Measurements from ENCODE around the gene ETS1. TPM values are rescaled to one million over a fixed set of nuclear protein-coding genes. Genes with fewer than 3 reads are reported as not detected.

Gene ETS1
- total RNA-seq, 2 experiments from 2014 or later = 568 to 580 TPM

DNA sequence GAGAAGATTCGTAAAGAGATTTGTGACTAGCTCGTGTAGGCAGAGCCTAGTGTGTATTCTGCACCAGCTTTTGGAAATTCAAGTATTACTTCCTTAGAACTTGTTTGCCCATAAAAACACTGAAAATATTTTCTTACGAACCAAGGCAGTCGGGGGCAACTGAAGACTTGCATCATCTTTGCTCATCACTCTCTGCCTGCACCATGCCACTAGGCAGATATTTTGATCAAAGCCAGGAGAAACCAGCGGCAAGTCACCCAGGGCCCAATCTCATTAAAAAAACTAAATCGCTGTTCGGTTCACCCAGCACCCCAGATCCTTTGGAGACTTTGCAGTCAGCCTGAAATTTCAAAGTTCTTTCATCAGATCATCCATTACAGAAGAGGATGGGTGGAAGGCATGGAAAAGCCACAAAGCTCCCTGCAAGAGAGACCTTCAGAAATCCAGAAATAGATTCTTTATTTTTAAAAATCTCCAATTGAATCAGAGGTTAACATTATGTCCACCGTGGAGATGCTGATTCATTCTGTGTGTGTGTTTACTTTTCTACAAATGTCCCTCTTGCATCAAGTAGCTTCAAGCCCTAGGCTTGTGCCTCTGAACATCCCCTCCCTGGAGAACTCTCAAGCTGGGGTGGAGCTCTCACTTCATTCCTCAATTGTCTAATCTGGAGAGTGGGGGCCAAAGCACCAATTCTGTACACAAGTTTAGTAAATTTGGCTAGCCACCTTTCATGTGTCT, 78.4 kb downstream of the ETS1 start:
- POLR2A ChIA-PET = interaction anchor here (0.5 to 34.4 kb wide), 14 partner anchors 9 to 218 kb away, joined by 3 to 716 read pairs (median 14); no protein-coding TSS in a partner anchor
- H3K4me3 Mint-ChIP-seq = peak overlapping the region; percentile 98
- no peaks in the 10 kb centered on the region for H3K27me3 Mint-ChIP-seq
- ATAC-seq (ENCODE audit: low read depth) = no peak
- peaks cover 65% of the 10 kb centered on the region for H3K36me3 Mint-ChIP-seq
- H3K27ac Mint-ChIP-seq = peak overlapping the region; percentile 89
- peaks cover 87% of the 10 kb centered on the region for H3K4me1 Mint-ChIP-seq
- DNase-seq = no peak
- no peaks in the 10 kb centered on the region for H3K9me3 Mint-ChIP-seq

DNA sequence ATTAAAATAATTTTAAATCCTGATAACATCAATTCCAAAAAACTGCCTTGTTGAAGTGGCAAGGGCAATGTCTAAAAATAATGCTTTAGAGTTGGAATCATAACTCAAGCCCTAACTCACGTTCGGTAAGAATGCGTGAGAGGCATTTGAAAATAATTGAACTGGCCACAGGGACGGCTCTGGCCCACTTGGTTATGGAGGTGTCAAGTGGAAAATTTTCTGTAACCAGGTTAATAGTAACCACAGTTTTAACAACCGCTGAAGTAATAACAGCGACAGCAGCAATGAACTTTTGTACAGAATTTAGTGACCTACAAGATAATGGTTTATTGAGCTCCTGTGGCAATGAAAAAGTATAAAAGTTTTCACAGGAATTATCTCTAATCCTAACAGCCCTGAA, 79.4 kb downstream of the ETS1 start:
- Mint-ChIP-seq H3K36me3 (peaks cover 61% of the 10 kb centered on the region), H3K27me3 (no peaks in the 10 kb centered on the region), H3K4me1 (peaks cover 86% of the 10 kb centered on the region), H3K27ac (peak overlapping the region; percentile 89), H3K4me3 (peak overlapping the region; percentile 98), H3K9me3 (no peaks in the 10 kb centered on the region)
- DNase-seq (no peak), ATAC-seq (ENCODE audit: low read depth) (no peak)
- POLR2A ChIA-PET = interaction anchor here (0.5 to 34.4 kb wide), 10 partner anchors 8 to 217 kb away, joined by 3 to 716 read pairs (median 18); no protein-coding TSS in a partner anchor

DNA sequence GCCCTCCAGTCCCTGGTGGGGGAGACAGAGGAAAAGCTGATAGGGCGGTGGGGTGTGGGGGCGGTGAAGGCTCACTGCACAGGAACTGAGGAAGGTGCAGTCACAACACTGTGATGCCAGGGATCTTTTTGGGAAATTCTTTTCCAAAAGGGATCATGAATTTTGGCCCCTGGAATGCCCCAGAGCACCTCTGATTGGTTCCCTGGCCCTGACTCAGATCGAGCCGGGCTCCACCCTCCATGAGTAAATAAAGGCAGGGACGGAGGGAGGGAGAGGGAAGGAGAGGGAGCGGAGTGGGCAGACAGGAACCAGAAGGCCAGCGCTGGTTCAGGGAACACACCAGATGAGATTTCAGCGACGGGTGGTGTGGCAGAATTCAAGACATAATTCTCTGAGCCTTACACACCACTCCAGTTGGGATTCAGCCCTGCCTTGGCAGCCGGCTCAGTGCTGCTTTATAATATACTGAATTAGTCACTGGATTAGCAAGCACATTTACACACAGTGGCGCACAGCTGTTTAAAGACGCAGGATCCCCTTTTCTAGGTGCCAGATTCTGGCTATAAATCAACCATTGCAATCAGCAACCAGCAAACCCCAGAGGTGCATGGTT, 80.3 kb downstream of the ETS1 start:
- peak; percentile 3 for ATAC-seq (ENCODE audit: low read depth)
- no peak for DNase-seq

DNA sequence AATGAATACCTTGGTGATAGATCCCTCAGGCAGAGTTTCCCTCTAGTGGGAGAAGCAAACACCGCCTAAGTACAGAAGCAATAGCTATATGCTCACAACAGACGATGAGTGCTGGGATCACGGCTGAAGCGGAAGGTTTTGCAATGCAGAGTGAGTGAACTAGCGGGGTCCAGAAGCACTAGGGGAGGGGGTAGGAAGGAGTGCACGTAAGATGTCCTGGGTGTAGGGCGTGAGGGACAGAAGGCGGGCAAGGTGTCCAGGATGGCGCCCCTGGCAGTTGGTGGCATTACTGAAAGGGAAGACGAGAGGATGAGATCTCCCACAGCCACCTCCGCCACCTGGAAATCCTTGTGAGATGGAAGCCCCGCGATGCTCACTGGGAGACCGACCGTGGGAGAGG, 81.0 kb downstream of the ETS1 start:
- Mint-ChIP-seq H3K27me3 (no peaks in the 10 kb centered on the region), H3K9me3 (no peaks in the 10 kb centered on the region), H3K27ac (peak overlapping the region; percentile 89), H3K36me3 (peaks cover 55% of the 10 kb centered on the region), H3K4me3 (peak overlapping the region; percentile 98), H3K4me1 (peaks cover 87% of the 10 kb centered on the region)
- POLR2A ChIA-PET = interaction anchor here (1.1 to 34.4 kb wide), 11 partner anchors 6 to 216 kb away, joined by 3 to 716 read pairs (median 12); no protein-coding TSS in a partner anchor
- ATAC-seq (ENCODE audit: low read depth) (peak; percentile 3), DNase-seq (no peak)

More for the DNA sequence above, 80.3 kb downstream of the ETS1 start:
- peaks cover 87% of the 10 kb centered on the region for H3K4me1 Mint-ChIP-seq
- no peaks in the 10 kb centered on the region for H3K9me3 Mint-ChIP-seq
- H3K27ac Mint-ChIP-seq = peak overlapping the region; percentile 89
- POLR2A ChIA-PET = interaction anchor here (1.8 to 34.4 kb wide), 7 partner anchors 7 to 205 kb away, joined by 6 to 716 read pairs (median 98); no protein-coding TSS in a partner anchor
- peak overlapping the region; percentile 98 for H3K4me3 Mint-ChIP-seq
- no peaks in the 10 kb centered on the region for H3K27me3 Mint-ChIP-seq
- peaks cover 54% of the 10 kb centered on the region for H3K36me3 Mint-ChIP-seq

DNA sequence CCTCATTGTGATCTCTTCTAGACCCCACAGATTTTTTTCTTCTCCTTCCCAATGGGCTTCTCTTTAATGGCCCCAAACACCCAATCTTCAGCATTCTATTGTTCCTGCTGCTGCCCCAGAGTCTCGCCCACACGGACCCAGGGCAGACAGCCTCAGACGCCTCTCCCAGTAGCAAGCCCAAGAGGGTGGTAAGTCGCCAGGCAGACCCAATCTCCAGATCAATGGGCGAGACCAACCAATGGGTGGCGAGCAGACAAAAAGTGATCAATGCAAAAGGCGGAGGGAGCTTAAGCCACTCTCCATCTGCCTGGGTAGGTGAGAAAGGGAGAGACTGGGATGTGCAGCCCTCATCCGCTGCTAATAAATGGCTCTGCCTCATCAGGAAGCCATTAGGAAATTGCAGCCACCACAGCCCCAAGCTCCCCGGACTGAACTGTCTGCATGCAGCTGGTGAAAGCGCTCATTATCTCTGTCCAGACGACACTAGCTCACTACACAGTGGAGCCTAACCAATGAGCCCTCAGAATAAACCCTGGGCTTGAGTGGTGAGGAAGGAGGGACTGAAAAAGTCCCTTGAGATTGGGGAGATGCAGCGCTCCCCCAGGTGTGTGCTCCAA, 81.8 kb downstream of the ETS1 start:
- POLR2A ChIA-PET = interaction anchor here (0.9 to 34.4 kb wide), 14 partner anchors 5 to 215 kb away, joined by 3 to 716 read pairs (median 10); no protein-coding TSS in a partner anchor
- DNase-seq = no peak
- H3K27ac Mint-ChIP-seq = peak overlapping the region; percentile 89
- H3K9me3 Mint-ChIP-seq = no peaks in the 10 kb centered on the region
- ATAC-seq (ENCODE audit: low read depth) = no peak
- peaks cover 88% of the 10 kb centered on the region for H3K4me1 Mint-ChIP-seq
- H3K27me3 Mint-ChIP-seq = no peaks in the 10 kb centered on the region
- peaks cover 59% of the 10 kb centered on the region for H3K36me3 Mint-ChIP-seq
- H3K4me3 Mint-ChIP-seq = peak overlapping the region; percentile 98

DNA sequence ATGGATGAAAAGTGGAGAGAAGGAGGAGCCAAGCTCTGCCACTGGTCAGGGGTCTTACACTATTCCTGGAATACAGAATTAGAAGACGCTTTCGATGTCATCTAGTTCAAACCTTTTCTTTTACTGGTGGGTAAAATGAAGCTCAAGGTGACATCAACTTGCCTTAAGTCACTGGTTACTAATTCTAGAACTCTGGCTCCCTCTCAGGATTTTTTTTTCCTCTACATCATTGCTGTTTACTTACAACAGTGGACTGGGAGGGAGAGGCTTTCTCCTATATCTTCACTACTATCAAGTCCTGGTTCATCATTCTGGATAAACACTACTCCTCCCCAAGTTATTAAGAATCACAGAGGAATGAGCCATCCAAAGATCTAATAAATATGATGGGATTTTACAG, 82.9 kb downstream of the ETS1 start:
- POLR2A ChIA-PET = interaction anchor here (0.6 to 34.4 kb wide), 13 partner anchors 5 to 253 kb away, joined by 3 to 716 read pairs (median 8); partner anchors contain the start of gene FLI1

DNA sequence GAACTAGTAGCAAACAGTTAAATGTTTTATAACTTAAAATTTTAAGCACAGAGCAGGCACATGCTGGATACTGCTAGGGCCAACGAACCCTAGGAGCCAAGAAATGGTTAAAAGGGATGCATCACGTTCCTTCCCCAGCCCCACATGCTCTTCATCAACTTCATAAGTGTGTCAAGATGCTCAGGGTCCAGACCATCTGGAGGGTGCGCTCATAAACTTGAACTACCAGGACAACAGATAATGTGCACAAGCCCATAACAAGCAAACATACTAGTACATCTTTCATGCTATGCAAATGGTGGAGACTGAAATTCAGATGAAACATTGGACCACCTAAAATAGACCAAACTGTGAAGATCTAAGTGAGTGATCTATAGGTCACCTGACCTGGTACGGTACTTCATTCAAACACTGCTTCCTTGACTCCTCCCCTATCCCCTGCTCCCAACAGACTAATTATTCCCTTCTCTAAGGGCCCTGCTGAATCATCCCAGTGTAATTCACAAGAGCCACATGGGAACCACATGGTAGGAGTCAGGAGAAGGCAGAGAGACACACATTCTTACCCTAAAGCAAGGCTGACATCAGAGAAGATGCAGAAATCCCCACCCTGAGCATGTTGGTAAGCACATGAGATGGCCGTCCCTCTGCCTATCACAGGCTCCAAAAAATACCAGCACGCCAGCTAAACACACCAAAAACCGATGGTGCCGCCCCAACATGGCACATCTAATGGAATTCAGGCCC, 83.9 kb downstream of the ETS1 start:
- Mint-ChIP-seq H3K27ac (peak overlapping the region; percentile 89), H3K27me3 (no peaks in the 10 kb centered on the region), H3K4me1 (peaks cover 87% of the 10 kb centered on the region), H3K9me3 (no peaks in the 10 kb centered on the region), H3K4me3 (peak overlapping the region; percentile 98), H3K36me3 (peaks cover 56% of the 10 kb centered on the region)
- POLR2A ChIA-PET = interaction anchor here (0.5 to 34.4 kb wide), 9 partner anchors 6 to 240 kb away, joined by 3 to 716 read pairs (median 8); no protein-coding TSS in a partner anchor
- DNase-seq = no peak
- ATAC-seq (ENCODE audit: low read depth) = peak; percentile 40

More for the DNA sequence above, 82.9 kb downstream of the ETS1 start:
- no peaks in the 10 kb centered on the region for H3K9me3 Mint-ChIP-seq
- peaks cover 86% of the 10 kb centered on the region for H3K4me1 Mint-ChIP-seq
- peak overlapping the region; percentile 98 for H3K4me3 Mint-ChIP-seq
- H3K27me3 Mint-ChIP-seq = no peaks in the 10 kb centered on the region
- peaks cover 56% of the 10 kb centered on the region for H3K36me3 Mint-ChIP-seq
- no peak for DNase-seq
- ATAC-seq (ENCODE audit: low read depth) = no peak
- peak overlapping the region; percentile 89 for H3K27ac Mint-ChIP-seq

DNA sequence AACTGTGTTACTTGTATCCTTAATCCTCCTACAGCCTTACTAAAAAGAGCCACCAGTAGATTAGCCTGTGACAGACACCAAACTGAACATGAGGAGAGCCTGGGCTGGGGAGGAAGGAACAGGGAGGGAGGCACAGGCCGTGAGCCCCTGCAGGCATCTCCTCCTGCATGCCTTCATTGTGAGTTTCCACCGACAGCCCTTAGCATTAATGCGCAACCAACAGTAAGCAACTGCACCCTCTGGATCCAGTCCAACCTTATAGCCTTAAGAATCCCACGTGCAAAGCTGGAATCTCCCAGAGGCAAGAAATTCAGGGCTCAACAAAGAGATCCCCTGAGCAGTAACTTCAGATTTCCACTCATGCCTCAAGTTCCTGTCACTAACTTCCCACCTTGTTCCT, 84.6 kb downstream of the ETS1 start:
- Mint-ChIP-seq H3K9me3 (no peaks in the 10 kb centered on the region), H3K4me3 (peak overlapping the region; percentile 98), H3K27me3 (no peaks in the 10 kb centered on the region), H3K36me3 (peaks cover 57% of the 10 kb centered on the region), H3K27ac (peak overlapping the region; percentile 80), H3K4me1 (peaks cover 88% of the 10 kb centered on the region)
- ATAC-seq (ENCODE audit: low read depth) = no peak
- DNase-seq = no peak
- POLR2A ChIA-PET = interaction anchor here (0.7 to 34.4 kb wide), 9 partner anchors 7 to 469 kb away, joined by 3 to 716 read pairs (median 7); no protein-coding TSS in a partner anchor

DNA sequence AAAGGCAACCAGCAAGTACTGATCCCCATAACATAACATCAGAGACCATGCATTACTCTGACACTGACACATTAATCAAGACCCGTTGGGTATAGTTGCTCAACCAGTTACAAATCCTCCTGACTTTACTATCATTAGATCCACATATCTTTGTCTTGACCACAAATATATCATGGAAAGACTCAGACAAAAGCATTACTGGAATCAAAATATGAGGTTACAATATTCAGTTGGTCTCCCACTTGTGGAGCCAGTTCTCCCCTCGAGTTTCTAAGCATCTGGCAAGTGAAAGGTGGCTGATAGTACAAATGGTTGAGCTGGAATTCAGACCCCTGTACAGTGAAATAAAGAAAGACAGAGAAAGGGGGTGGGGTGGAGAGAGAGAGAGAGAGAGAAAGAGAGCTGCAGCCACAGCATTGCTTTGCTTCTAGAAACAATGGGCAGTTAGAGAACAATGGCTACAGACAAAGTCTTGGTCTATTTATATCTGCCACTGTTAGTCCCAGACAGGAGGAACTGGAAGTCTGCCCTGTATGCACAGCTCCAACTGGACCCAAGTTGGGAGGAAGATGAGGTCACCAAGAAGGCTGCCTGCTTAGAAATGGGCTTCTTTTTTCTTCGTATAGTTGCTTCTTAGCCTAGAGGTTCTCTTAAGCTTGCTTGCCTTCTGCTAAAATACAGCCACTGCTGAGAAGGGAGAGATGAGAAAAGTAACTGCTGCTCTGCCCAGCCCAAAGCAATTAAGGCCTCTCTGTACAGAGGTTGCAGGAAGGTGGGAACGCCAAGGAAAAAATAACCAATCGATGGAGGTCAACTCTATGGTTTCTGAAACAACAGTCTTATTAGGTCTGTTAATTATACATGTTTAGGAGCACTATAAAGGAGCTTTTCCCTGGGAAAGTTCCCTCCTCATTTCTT, 85.5 kb downstream of the ETS1 start:
- Mint-ChIP-seq H3K9me3 (no peaks in the 10 kb centered on the region), H3K27ac (peak overlapping the region; percentile 90), H3K4me1 (peaks cover 88% of the 10 kb centered on the region), H3K36me3 (peaks cover 52% of the 10 kb centered on the region), H3K27me3 (no peaks in the 10 kb centered on the region), H3K4me3 (peak overlapping the region; percentile 98)
- no peak for DNase-seq
- ATAC-seq (ENCODE audit: low read depth) = no peak
- POLR2A ChIA-PET = interaction anchor here (0.7 to 34.4 kb wide), 13 partner anchors 8 to 468 kb away, joined by 3 to 716 read pairs (median 5); partner anchors contain the start of gene FLI1

DNA sequence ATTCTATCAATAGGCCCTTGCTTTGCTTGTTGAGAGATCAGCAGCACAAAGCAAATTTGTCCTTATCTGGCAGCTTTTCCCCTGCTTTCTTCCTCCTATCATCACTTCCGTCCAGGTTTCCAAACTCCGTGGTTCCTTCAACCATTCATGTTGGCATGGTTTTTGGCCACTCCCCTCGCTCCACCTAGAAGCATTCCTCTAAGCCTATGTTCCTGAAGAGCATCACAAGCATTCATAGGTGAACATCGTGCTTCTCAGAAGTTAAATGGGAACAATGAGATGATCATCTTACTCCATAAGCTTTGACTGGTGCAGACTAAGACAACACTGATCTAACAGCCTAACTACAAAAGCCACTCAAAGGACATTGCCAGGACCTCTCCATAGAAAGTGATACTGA, 86.3 kb downstream of the ETS1 start:
- ATAC-seq (ENCODE audit: low read depth) (peak; percentile 7), DNase-seq (no peak)
- peak overlapping the region; percentile 90 for H3K27ac Mint-ChIP-seq
- peaks cover 90% of the 10 kb centered on the region for H3K4me1 Mint-ChIP-seq
- POLR2A ChIA-PET = interaction anchor here (0.6 to 34.4 kb wide), 10 partner anchors 9 to 329 kb away, joined by 3 to 716 read pairs (median 9); no protein-coding TSS in a partner anchor
- H3K36me3 Mint-ChIP-seq = peaks cover 51% of the 10 kb centered on the region
- peak overlapping the region; percentile 98 for H3K4me3 Mint-ChIP-seq
- no peaks in the 10 kb centered on the region for H3K27me3 Mint-ChIP-seq
- no peaks in the 10 kb centered on the region for H3K9me3 Mint-ChIP-seq

DNA sequence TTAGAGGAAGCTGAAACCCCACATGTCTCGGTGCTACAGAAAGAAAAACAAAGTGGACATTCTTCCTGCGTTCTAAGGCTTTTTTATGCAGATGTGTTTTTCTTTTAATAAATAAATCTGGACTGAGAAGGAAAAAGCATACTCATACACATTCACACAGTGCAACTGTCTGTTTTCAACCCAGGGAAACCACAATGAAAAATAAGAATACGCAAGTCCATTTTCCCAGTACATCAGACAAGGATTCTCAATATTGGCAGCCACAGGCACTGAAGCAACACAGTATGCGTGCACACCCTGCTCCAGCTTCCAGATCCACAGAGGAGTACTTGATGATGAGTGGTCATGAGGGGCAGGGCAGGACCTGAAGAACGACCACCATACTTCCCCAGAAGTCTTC, 86.9 kb downstream of the ETS1 start:
- H3K27ac Mint-ChIP-seq = peak overlapping the region; percentile 90
- POLR2A ChIA-PET = interaction anchor here (0.6 to 34.4 kb wide), 8 partner anchors 9 to 330 kb away, joined by 3 to 716 read pairs (median 55); no protein-coding TSS in a partner anchor
- H3K9me3 Mint-ChIP-seq = no peaks in the 10 kb centered on the region
- peaks cover 53% of the 10 kb centered on the region for H3K36me3 Mint-ChIP-seq
- DNase-seq (no peak), ATAC-seq (ENCODE audit: low read depth) (no peak)
- H3K27me3 Mint-ChIP-seq = no peaks in the 10 kb centered on the region
- H3K4me1 Mint-ChIP-seq = peaks cover 91% of the 10 kb centered on the region
- H3K4me3 Mint-ChIP-seq = peak overlapping the region; percentile 98

Data from activated naive CD8-positive, alpha-beta T cell treated with anti-CD3 and anti-CD28 coated beads, Interleukin-2, amount 10 ng/mL, durations not matched to agents 7 days and 5 days (primary cell).